Iris pigment epithelial cell (primary cell): ENCODE data around the gene UNC13D.

ENCODE experiments used
- DNase-seq: peaks from one replicate; pipeline ENCODE4 v3.0.0-alpha.2; 2011; ENCODE audit warnings: low read depth

UNC13D gene

GRCh38 chr17:75850928-75851692, 6.9 kb upstream of the UNC13D start:
- no peak for DNase-seq

DNA sequence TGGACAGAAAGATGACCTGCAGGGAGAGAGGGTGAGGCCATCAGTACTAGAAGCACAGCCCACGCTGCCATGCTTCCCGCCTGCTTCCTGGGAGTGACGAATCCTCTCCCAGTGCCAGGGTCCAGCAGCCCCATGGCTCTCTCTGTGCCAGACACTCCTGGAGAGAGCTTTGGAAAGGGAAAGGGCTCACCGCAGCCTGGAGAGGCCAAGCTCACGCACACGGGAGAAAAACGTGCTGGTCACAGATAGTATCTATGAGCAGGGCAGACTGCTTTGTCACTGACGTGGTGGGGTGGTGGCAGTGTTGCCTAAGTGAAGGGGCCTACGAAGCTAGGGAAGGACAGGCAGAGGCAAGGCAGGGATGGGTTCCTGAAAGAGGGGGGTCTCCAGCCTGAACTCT, 5.5 kb upstream of the UNC13D start:
- DNase-seq, result no peak

GRCh38 chr17:75849279-75849646, 5.1 kb upstream of the UNC13D start:
- DNase-seq, result no peak

DNA sequence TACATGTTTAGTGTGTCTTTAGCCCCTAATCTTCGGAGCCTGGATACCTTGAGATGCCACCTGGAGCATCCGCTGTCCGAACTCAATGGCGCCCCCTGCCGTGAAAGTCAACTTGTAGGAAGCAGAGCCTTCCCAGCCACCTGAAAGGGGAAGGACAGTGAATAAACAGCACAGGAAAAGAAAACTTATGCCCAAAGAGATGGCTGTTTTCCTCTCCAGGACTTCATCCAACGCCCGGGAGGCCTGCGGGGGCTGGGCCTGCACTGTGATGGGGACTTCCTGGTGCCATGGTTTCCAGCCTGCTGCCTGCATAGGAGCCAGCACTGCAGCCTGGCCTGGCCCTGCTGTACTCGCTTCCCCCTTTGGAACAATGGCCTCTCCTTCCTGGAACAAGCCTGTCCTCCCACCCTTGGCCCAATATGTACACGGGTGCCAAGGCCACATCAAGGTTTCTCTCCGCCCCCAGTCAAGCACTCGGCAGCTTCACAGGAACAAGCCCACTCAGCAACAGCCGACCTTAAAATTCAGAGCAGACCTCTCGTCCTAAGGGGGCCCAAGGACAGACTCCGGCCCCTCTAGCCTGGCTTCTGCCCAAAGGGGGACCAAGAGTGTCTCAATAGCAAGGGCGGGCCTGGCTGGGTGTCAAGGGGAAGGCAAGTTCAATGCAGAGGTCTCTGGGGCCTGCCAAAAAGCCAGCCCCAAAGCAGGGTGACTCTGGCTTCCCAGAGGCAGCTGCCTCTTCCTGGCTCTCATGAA, 4.5 kb upstream of the UNC13D start:
- peak; percentile 41 for DNase-seq

DNA sequence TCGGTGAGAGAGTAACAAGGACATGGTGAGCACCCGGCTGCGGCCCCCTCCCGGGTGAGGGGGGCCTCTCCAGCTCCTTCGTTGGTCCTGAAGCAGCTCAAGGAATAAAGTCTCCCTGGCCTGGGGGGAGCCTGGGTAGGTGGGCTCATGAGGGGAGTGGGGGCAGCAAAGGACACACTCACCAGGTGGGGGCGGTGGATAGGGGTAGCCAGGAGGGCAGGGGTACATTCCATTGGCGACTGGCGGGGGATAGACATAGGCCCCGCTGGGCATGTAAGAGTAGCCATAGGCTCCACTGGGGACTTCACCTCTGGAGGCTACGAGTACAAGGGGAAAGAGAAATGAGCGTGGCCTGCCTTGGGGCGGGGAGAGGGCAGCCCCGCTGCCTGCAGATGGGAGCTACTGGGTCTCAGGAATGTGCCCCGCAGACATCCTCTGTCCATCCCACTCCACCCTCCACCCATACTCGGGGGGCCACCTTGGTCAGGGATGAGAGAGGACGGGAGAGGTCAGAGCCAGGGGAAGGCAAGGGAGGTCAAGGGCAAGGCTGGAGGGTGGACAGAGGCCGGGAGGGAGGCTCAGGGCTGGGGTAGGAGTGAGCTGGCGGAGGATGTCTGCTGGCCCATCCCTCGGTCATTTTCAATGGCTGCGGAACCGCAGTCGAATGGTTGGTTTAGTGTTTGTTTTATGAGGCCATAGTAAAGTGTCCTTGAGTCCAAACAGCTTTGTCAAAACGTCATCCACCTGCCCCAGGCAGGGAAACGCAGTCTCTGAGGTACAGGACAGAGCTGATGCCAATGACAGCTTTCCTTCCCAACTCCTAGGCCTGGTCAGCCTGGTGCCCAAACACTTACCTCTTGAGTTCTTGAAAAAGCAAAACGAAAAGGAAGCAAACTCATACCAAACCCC, 3.7 kb upstream of the UNC13D start:
- DNase-seq, result no peak

GRCh38 chr17:75846692-75847613, 2.7 kb upstream of the UNC13D start:
- DNase-seq, result no peak

DNA sequence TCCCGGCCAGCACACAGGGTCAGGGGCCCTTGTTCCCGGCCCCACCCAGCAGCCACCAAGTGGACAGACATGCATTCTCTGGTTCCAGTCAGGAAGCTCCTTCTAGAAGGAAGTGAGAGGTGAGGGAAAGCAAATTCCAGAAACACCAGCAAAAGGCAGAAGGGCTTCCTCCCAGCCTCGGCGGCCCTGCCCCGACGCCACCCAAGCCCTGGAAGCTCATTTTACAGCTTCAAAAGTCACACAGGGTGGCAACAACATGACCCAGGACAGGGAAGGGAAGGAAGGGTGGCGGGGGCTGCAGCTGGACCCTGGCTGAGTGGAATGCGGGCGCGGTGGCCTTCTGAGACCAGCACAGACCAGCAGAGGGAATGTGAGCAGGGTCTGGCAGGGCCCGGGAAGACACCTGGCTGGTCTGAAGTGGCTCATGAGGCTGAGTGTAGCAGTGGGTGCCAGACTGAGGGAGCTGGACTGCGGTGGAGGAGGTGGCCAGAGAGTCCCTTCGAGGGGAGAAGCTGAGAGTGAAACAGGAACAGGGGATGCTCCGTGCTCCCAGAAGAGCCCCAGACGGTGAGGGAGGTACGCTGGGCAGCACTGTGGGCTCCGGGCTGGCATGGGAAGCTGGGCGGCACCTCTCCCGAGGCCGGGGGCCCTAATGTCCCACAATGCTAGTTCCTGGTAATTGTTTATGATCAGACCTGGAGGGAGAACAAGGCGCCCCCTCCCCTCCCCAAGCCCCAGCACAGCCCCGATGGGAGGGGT, 1.9 kb upstream of the UNC13D start:
- no peak for DNase-seq

DNA sequence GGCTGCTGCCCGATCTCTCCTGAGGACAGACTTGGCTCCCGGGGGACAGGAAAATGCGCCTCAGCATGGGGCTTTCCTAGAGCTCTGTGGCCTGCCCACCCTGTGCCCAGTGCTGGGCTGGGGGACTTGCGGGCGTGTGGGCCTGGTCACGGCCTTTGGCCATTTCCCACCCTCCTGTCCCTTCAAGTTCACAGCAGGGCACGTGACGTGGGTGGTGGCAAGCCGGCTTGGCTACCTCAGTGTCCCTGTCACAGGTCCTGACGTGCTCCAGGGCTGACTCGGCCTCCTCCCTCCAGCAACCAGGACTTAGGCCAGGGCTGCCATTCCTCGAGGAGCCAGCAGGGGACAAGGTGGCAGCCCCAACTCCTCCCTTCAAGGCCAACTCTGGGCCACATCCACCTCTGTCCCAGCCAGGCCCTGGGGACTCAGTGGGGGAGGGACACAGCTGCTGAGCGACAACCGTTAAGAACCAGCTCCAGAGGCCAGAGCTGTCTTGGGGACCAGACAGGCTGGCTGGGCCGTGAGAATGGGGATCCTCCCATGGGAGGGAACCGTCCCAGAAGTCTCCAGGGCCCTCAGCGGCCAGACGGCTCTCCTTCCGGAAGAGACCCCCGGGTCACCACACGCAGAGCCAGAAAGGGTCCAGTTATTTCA, 981 bp upstream of the UNC13D start:
- DNase-seq, result peak; percentile 76

GRCh38 chr17:75844530-75845057, 390 bp upstream of the UNC13D start:
- no peak for DNase-seq

- DNase-seq, result no peak
These were observed 1.1 kb downstream of the UNC13D start for GRCh38 chr17:75842963-75843576.

GRCh38 chr17:75842411-75842810, 1.8 kb downstream of the UNC13D start:
- no peak for DNase-seq

GRCh38 chr17:75840799-75841164, 3.4 kb downstream of the UNC13D start:
- DNase-seq, result no peak

GRCh38 chr17:75839942-75840798, 4.0 kb downstream of the UNC13D start:
- DNase-seq, result no peak

GRCh38 chr17:75838410-75838809, 5.8 kb downstream of the UNC13D start:
- DNase-seq, result no peak

DNA sequence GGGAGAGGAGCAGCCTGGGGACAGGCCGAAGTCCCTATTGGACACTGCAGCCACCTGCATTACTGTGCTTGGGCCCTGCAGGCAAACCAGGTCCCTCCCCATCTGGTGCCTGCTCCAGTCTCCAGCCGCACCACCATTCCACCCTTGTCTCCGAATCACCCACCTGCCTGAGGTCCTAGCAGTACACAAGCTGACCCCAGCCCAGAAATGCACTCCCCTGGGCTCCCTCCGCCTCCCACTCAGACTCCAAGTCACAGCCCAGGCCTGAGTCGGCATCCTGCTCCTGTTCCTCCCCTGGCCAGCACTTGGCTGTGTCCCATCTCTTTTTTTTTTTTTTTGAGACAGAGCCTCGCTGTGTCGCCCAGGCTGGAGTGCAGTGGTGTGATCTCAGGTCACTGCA, 6.3 kb downstream of the UNC13D start:
- DNase-seq, result no peak

GRCh38 chr17:75836605-75837004, 7.6 kb downstream of the UNC13D start:
- no peak for DNase-seq

- DNase-seq, result no peak
These were observed 8.6 kb downstream of the UNC13D start for GRCh38 chr17:75835654-75835987.

- DNase-seq, result no peak
These were observed 9.1 kb downstream of the UNC13D start for GRCh38 chr17:75834928-75835653.
